HepG2 (cell line): ENCODE data around the gene CHD9NB. TPM values are rescaled to one million over a fixed set of nuclear protein-coding genes. Genes with fewer than 3 reads are reported as not detected.

Source experiments
- DNMT3B ChIP-seq: conservative IDR thresholded peaks from 2 replicates; pipeline ENCODE4 v1.6.1; 2016; ENCODE audit warnings: missing biosample characterization, control low read depth
- EED ChIP-seq: sonication (generic); formaldehyde crosslinking; IDR thresholded peaks from 2 replicates; pipeline ENCODE4 v1.5.0; 2020; ENCODE audit warnings: mild to moderate bottlenecking, missing genetic modification reagents
- HCFC1 ChIP-seq: fragments of 150-350 bp; IDR thresholded peaks from 2 replicates; pipeline ENCODE4 v1.6.1; 2014; ENCODE audit warnings: low read depth, low read length
- HHEX ChIP-seq: IDR thresholded peaks from 2 replicates; pipeline ENCODE4 v1.6.1; 2016; ENCODE audit warnings: control low read depth
- MAFF ChIP-seq: IDR thresholded peaks from 2 replicates; pipeline ENCODE4 v1.6.1; 2011; ENCODE audit warnings: low read depth, low read length, improper control_type of control experiment
- MEIS1 ChIP-seq: sonication (generic); formaldehyde crosslinking; IDR thresholded peaks from 2 replicates; pipeline ENCODE4 v1.9.0; 2021; ENCODE audit warnings: mild to moderate bottlenecking, missing genetic modification reagents, moderate library complexity, borderline replicate concordance
- NFIB ChIP-seq: sonication (generic); formaldehyde crosslinking; IDR thresholded peaks from 2 replicates; pipeline ENCODE4 v1.9.0; 2021; ENCODE audit warnings: missing genetic modification reagents, mild to moderate bottlenecking, borderline replicate concordance
- NR2F2 ChIP-seq: IDR thresholded peaks from 2 replicates; pipeline ENCODE4 v1.6.1; 2012; ENCODE audit warnings: low read depth, inconsistent platforms, borderline replicate concordance
- SRF ChIP-seq: IDR thresholded peaks from 2 replicates; pipeline ENCODE4 v1.6.1; 2011; ENCODE audit warnings: mild to moderate bottlenecking, low read depth, low read length, moderate library complexity
- ZFP37 ChIP-seq: sonication (generic); formaldehyde crosslinking; IDR thresholded peaks from 2 replicates; pipeline ENCODE4 v1.4.0; 2020; ENCODE audit warnings: missing genetic modification reagents, borderline replicate concordance
- ZFP41 ChIP-seq: sonication (generic); formaldehyde crosslinking; IDR thresholded peaks from 2 replicates; pipeline ENCODE4 v1.4.0; 2020; ENCODE audit warnings: mild to moderate bottlenecking, missing genetic modification reagents, borderline replicate concordance
- ZNF431 ChIP-seq: sonication (generic); formaldehyde crosslinking; IDR thresholded peaks from 2 replicates; pipeline ENCODE4 v1.9.0; 2022; ENCODE audit warnings: missing genetic modification reagents, low read depth, mild to moderate bottlenecking, borderline replicate concordance
- ZNF720 ChIP-seq: sonication (generic); formaldehyde crosslinking; IDR thresholded peaks from 2 replicates; pipeline ENCODE4 v1.4.0; 2020; ENCODE audit warnings: missing genetic modification reagents
- polyA plus RNA-seq, 8 experiments: library from polyadenylated mRNA; depleted of rRNA in 3 of 8; stranded (reverse) in 7 of 8; unstranded in 1 of 8; fragments of >200 nt; fragmentation: Illumina TruSeq in 4 of 8; extraction: Trizol in 4 of 8; gene quantifications; 2 replicates each; pipeline versions ENCODE4 v1.2.1 to v1.2.3, GENCODE V29; 2011 to 2016; ENCODE audit warnings: low read depth in 4 of 8, missing spikeins in 1 of 8, mixed read lengths in 1 of 8; ENCODE audit not compliant: insufficient read depth in 1 of 8
- total RNA-seq, 5 experiments: library from RNA; depleted of rRNA; stranded (reverse); fragments of >200 nt; fragmentation: Illumina TruSeq; extraction: Trizol; gene quantifications; 2 replicates each; pipeline ENCODE4 v1.2.3, GENCODE V29; 2016; ENCODE audit warnings: low read depth in 1 of 5
- TF ChIP-seq, protein P1 (sequence below): sonication (generic); formaldehyde crosslinking; conservative IDR thresholded peaks from 2 replicates; pipeline ENCODE4 v1.8.0; 2022; ENCODE audit warnings: mild to moderate bottlenecking, moderate library complexity, missing genetic modification reagents
- TF ChIP-seq, protein P2 (sequence below): sonication (generic); formaldehyde crosslinking; IDR thresholded peaks from 2 replicates; pipeline ENCODE4 v1.5.0; 2020; ENCODE audit warnings: mild to moderate bottlenecking, missing genetic modification reagents
- TF ChIP-seq, protein P3 (sequence below): sonication (generic); formaldehyde crosslinking; IDR thresholded peaks from 2 replicates; pipeline ENCODE4 v1.4.0; 2020; ENCODE audit warnings: missing genetic modification reagents
- TF ChIP-seq, protein P4 (sequence below): sonication (generic); formaldehyde crosslinking; IDR thresholded peaks from 2 replicates; pipeline ENCODE4 v1.4.0; 2020; ENCODE audit warnings: missing genetic modification reagents; ENCODE audit errors: not compliant biosample characterization
- TF ChIP-seq, protein P5 (sequence below): sonication (generic); formaldehyde crosslinking; IDR thresholded peaks from 2 replicates; pipeline ENCODE4 v1.8.1; 2022; ENCODE audit warnings: low read depth, mild to moderate bottlenecking, missing genetic modification reagents
- TF ChIP-seq, protein P6 (sequence below): IDR thresholded peaks from 2 replicates; pipeline ENCODE4 v1.6.1; 2016

The CHD9NB gene
- total and polyA plus RNA-seq, 2 of the 13 experiments (the other 11 are each of a cell fraction or from before 2014, with no cell fraction given): 0.17 to 0.18 TPM

DNA sequence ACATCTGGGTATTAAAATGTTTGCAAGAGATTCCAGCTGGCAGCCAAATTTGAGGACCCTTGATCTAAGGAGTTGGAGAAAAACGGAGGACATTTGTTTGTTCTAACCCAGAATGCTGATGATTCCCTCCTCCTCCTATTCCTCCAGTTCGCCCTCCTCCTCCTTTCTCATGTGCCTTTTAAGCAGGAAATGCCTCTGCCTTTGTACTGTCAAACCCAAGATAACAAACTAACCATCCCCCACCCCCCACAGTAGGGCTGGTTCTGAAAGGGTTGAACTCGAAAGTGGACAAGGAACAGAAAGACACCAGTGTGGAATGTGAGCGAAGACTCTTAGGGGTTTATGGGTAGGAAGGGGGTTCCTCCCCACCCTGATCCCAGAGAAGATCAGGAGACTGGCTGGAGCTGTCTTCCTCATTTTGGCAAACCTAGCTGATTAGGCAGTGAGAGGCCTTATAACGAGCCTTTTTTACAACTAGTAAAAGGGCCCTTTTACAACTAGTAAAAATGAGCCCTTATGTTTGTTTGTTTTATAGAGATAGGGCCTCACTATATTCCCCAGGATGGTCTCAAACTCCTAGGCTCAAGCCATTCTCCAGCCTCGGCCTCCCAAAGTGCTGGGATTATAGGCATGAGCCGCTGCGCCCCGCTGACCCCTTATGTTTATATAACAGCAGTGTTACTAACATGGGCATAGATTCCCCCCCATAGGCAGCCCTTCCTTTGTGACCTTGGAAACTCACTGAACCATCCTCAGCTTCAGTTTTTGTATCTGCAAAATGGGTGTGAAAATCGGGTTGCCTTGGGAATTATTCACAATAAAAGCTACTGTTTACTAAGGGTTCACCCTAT, 3.1 kb upstream of the CHD9NB start (continued):
- TF ChIP-seq DNMT3B: peak; percentile 8; the same call in 1 of the 2 replicates
- TF ChIP-seq, protein P1, sequence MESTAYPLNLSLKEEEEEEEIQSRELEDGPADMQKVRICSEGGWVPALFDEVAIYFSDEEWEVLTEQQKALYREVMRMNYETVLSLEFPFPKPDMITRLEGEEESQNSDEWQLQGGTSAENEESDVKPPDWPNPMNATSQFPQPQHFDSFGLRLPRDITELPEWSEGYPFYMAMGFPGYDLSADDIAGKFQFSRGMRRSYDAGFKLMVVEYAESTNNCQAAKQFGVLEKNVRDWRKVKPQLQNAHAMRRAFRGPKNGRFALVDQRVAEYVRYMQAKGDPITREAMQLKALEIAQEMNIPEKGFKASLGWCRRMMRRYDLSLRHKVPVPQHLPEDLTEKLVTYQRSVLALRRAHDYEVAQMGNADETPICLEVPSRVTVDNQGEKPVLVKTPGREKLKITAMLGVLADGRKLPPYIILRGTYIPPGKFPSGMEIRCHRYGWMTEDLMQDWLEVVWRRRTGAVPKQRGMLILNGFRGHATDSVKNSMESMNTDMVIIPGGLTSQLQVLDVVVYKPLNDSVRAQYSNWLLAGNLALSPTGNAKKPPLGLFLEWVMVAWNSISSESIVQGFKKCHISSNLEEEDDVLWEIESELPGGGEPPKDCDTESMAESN (CRISPR knock-in tag): no peak
- no peak for TF ChIP-seq SRF
- no peak for TF ChIP-seq HHEX (CRISPR knock-in tag)
- no peak for TF ChIP-seq EED (CRISPR knock-in tag)
- no peak; the same call in 1 of the 2 replicates for TF ChIP-seq ZNF431 (CRISPR knock-in tag)
- no peak for TF ChIP-seq MEIS1 (CRISPR knock-in tag)
- TF ChIP-seq NFIB (CRISPR knock-in tag): no peak
- no peak for TF ChIP-seq ZFP41 (CRISPR knock-in tag)
- TF ChIP-seq, protein P2, sequence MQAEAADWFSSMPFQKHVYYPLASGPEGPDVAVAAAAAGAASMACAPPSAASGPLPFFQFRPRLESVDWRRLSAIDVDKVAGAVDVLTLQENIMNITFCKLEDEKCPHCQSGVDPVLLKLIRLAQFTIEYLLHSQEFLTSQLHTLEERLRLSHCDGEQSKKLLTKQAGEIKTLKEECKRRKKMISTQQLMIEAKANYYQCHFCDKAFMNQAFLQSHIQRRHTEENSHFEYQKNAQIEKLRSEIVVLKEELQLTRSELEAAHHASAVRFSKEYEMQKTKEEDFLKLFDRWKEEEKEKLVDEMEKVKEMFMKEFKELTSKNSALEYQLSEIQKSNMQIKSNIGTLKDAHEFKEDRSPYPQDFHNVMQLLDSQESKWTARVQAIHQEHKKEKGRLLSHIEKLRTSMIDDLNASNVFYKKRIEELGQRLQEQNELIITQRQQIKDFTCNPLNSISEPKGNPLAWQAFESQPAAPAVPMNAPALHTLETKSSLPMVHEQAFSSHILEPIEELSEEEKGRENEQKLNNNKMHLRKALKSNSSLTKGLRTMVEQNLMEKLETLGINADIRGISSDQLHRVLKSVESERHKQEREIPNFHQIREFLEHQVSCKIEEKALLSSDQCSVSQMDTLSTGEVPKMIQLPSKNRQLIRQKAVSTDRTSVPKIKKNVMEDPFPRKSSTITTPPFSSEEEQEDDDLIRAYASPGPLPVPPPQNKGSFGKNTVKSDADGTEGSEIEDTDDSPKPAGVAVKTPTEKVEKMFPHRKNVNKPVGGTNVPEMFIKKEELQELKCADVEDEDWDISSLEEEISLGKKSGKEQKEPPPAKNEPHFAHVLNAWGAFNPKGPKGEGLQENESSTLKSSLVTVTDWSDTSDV (CRISPR knock-in tag): no peak
- TF ChIP-seq, protein P3, sequence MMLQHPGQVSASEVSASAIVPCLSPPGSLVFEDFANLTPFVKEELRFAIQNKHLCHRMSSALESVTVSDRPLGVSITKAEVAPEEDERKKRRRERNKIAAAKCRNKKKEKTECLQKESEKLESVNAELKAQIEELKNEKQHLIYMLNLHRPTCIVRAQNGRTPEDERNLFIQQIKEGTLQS (CRISPR knock-in tag): no peak
- TF ChIP-seq ZNF720 (CRISPR knock-in tag): no peak
- TF ChIP-seq NR2F2: no peak; the same call in none of the 2 replicates
- no peak for TF ChIP-seq ZFP37
- TF ChIP-seq, protein P4, sequence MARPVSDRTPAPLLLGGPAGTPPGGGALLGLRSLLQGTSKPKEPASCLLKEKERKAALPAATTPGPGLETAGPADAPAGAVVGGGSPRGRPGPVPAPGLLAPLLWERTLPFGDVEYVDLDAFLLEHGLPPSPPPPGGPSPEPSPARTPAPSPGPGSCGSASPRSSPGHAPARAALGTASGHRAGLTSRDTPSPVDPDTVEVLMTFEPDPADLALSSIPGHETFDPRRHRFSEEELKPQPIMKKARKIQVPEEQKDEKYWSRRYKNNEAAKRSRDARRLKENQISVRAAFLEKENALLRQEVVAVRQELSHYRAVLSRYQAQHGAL (CRISPR knock-in tag): no peak
- TF ChIP-seq HCFC1: no peak
- TF ChIP-seq MAFF: no peak
- TF ChIP-seq, protein P5, sequence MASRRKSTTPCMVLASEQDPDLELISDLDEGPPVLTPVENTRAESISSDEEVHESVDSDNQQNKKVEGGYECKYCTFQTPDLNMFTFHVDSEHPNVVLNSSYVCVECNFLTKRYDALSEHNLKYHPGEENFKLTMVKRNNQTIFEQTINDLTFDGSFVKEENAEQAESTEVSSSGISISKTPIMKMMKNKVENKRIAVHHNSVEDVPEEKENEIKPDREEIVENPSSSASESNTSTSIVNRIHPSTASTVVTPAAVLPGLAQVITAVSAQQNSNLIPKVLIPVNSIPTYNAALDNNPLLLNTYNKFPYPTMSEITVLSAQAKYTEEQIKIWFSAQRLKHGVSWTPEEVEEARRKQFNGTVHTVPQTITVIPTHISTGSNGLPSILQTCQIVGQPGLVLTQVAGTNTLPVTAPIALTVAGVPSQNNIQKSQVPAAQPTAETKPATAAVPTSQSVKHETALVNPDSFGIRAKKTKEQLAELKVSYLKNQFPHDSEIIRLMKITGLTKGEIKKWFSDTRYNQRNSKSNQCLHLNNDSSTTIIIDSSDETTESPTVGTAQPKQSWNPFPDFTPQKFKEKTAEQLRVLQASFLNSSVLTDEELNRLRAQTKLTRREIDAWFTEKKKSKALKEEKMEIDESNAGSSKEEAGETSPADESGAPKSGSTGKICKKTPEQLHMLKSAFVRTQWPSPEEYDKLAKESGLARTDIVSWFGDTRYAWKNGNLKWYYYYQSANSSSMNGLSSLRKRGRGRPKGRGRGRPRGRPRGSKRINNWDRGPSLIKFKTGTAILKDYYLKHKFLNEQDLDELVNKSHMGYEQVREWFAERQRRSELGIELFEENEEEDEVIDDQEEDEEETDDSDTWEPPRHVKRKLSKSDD (CRISPR knock-in tag): no peak
- TF ChIP-seq, protein P6, sequence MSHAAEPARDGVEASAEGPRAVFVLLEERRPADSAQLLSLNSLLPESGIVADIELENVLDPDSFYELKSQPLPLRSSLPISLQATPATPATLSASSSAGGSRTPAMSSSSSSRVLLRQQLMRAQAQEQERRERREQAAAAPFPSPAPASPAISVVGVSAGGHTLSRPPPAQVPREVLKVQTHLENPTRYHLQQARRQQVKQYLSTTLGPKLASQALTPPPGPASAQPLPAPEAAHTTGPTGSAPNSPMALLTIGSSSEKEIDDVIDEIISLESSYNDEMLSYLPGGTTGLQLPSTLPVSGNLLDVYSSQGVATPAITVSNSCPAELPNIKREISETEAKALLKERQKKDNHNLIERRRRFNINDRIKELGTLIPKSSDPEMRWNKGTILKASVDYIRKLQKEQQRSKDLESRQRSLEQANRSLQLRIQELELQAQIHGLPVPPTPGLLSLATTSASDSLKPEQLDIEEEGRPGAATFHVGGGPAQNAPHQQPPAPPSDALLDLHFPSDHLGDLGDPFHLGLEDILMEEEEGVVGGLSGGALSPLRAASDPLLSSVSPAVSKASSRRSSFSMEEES (CRISPR knock-in tag): no peak; the same call in 1 of the 2 replicates
